Measurements from ENCODE around the gene FABP3.

FABP3 gene

GRCh38 chr1:31380181-31380580 is 7.3 kb upstream of the FABP3 start:
- no peak for DNase-seq (ENCODE audit: low read depth)
- TF ChIP-seq CTCF (IDR thresholded peaks at IDR 0.05; ENCODE audit: low read depth, low read length, missing control alignments) = no peak
- H3K4me3 ChIP-seq (ENCODE audit: low read depth, low read length) = no peak overlapping the region

- H3K4me3 ChIP-seq (ENCODE audit: low read depth, low read length) = no peak overlapping the region
- TF ChIP-seq CTCF (IDR thresholded peaks at IDR 0.05; ENCODE audit: low read depth, low read length, missing control alignments) = no peak
- DNase-seq (ENCODE audit: low read depth) = no peak
Measured at GRCh38 chr1:31378001-31378400, 5.1 kb upstream of the FABP3 start.

GRCh38 chr1:31377364-31377863 is 4.5 kb upstream of the FABP3 start:
- H3K4me3 ChIP-seq (ENCODE audit: low read depth, low read length) = no peak overlapping the region
- no peak for TF ChIP-seq CTCF (IDR thresholded peaks at IDR 0.05; ENCODE audit: low read depth, low read length, missing control alignments)
- no peak for DNase-seq (ENCODE audit: low read depth)

- no peak overlapping the region for H3K4me3 ChIP-seq (ENCODE audit: low read depth, low read length)
- no peak for TF ChIP-seq CTCF (IDR thresholded peaks at IDR 0.05; ENCODE audit: low read depth, low read length, missing control alignments)
- no peak for DNase-seq (ENCODE audit: low read depth)
Measured at GRCh38 chr1:31376375-31377134, 3.7 kb upstream of the FABP3 start.

- no peak for DNase-seq (ENCODE audit: low read depth)
- H3K4me3 ChIP-seq (ENCODE audit: low read depth, low read length) = no peak overlapping the region
- TF ChIP-seq CTCF (IDR thresholded peaks at IDR 0.05; ENCODE audit: low read depth, low read length, missing control alignments) = no peak
Measured at GRCh38 chr1:31374511-31375196, 1.8 kb upstream of the FABP3 start.

- no peak overlapping the region for H3K4me3 ChIP-seq (ENCODE audit: low read depth, low read length)
- DNase-seq (ENCODE audit: low read depth) = no peak
- TF ChIP-seq CTCF (IDR thresholded peaks at IDR 0.05; ENCODE audit: low read depth, low read length, missing control alignments) = no peak
Measured at GRCh38 chr1:31373897-31374486, 1.1 kb upstream of the FABP3 start.

All from GM12864 (cell line).